Fibroblast of pulmonary artery (primary cell): Measurements from ENCODE around the gene APOOL.

Experiments
- DNase-seq: peaks from one replicate; pipeline ENCODE4 v3.0.0-alpha.2; 2010; ENCODE audit warnings: low read depth
- H3K4me3 ChIP-seq: replicated peaks from 2 replicates; pipeline ENCODE4 v1.5.1; 2011; ENCODE audit warnings: low read depth, mild to moderate bottlenecking, control low read depth, low read length, moderate library complexity
- TF ChIP-seq, protein P1 (sequence below): IDR thresholded peaks from 2 replicates; pipeline ENCODE4 v1.5.1; 2011; ENCODE audit warnings: mild to moderate bottlenecking, control low read depth, low read length, inconsistent platforms; ENCODE audit errors: missing control alignments

Gene APOOL

GRCh38 chrX:85113746-85114145, 110.1 kb downstream of the APOOL start:
- TF ChIP-seq, protein P1, sequence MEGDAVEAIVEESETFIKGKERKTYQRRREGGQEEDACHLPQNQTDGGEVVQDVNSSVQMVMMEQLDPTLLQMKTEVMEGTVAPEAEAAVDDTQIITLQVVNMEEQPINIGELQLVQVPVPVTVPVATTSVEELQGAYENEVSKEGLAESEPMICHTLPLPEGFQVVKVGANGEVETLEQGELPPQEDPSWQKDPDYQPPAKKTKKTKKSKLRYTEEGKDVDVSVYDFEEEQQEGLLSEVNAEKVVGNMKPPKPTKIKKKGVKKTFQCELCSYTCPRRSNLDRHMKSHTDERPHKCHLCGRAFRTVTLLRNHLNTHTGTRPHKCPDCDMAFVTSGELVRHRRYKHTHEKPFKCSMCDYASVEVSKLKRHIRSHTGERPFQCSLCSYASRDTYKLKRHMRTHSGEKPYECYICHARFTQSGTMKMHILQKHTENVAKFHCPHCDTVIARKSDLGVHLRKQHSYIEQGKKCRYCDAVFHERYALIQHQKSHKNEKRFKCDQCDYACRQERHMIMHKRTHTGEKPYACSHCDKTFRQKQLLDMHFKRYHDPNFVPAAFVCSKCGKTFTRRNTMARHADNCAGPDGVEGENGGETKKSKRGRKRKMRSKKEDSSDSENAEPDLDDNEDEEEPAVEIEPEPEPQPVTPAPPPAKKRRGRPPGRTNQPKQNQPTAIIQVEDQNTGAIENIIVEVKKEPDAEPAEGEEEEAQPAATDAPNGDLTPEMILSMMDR: no peak
- DNase-seq: no peak
- H3K4me3 ChIP-seq: no peak overlapping the region

DNA sequence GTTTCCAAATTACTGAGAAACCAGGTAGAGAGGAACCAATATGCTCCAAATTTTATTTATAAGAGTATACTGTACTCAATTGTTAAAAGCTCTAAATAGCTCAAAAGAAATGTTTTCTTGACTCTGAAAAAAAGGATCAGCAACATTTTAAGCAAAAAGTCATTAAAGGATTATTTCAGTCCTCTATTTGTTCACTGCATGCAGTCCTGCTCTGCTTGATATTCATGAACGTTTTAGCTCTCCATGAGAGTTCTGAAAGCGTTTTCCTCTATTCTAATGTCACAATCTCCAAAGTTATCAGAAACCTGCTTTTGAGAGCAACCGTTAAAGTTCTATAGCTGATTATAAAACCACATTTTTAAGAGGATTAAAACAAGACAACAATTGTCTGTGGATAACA, 110.5 kb downstream of the APOOL start:
- DNase-seq: no peak
- no peak overlapping the region for H3K4me3 ChIP-seq
- TF ChIP-seq, protein P1: no peak

- DNase-seq: no peak
- no peak overlapping the region for H3K4me3 ChIP-seq
- TF ChIP-seq, protein P1: no peak
Observed at GRCh38 chrX:85114776-85115175, 111.1 kb downstream of the APOOL start.

DNA sequence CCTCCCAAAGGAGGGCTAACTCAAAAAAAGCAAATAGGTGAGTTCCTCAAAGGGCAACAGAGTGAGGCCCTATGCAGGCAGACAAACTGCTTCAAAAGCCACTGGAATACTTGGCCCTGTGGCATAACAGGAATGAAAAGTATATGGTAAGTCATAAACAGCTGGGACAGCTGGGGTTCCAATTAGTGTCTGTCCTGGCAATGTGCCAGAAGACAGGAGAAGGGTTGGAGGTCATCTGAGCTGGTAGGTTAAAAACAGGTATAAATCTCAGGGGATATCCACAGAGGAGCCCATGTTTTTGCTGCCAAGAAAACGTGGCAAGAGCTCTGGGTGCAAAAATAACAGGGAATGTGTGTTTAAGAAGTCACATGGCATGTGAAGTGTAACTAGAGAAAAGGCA, 111.6 kb downstream of the APOOL start:
- H3K4me3 ChIP-seq: no peak overlapping the region
- TF ChIP-seq, protein P1: no peak
- DNase-seq: no peak

DNA sequence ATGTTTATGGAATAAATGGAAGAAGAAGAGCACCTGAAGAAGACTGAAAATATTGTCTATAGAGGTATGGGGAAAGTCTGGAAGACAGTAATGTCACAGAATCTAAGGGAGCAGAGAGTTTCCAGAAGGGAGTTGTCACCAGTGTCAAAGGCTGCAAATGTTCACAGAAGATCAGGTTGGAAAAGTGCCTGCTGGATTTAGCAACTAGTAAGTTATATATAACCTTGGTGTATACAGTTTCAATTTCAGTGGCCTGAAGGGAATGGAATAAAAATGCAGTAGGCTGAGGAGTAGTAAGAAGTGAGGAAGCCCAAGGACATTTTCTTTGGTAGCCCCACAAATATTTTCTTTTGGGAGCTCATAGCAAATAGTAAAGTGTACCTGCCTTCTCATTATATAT, 132.7 kb downstream of the APOOL start:
- TF ChIP-seq, protein P1: no peak
- no peak for DNase-seq
- no peak overlapping the region for H3K4me3 ChIP-seq

DNA sequence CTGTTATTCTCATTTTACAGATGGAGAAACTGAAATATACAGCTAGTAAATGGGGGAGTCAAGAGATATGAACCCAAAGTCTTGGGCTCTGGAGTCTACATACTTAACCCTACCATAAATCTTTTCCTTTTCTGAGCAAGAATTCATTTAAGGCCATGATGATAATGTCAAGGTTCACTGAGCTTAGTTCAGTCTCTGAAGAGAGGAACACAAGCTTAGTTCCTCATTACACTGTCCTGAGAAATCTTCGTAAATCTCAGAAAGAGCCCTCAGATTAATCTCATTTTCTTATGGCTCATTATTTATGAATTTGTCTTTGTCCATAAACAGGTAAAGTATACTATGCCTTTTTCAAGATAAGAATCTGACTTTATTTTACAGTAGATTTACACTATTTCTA, 135.7 kb downstream of the APOOL start:
- no peak for DNase-seq
- TF ChIP-seq, protein P1: no peak
- no peak overlapping the region for H3K4me3 ChIP-seq

DNA sequence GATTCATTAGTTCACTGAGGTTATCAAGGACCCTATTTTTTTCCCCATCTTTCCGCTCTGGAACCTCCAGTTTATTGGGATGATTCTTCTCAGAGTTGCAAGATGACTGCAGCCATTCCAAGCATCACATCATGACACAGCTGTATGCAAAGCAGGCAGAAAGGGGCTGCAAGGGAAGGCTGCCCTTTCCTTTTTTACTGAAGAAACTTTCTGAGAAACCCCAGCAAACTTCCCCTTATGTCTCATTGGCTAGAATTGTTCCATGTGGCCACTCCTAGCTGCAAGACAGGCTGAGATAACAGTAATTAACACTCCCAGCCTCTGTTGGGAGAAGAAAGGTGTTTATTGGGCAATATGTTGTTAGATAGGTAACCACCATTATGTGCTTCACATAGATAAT, 137.3 kb downstream of the APOOL start:
- H3K4me3 ChIP-seq: no peak overlapping the region
- TF ChIP-seq, protein P1: no peak
- no peak for DNase-seq
